HG02970 (cell line): ENCODE data around the gene RNU6-7.

ENCODE experiments used
- ATAC-seq: cut with Tn5 transposase; IDR thresholded peaks from one replicate; pipeline ENCODE4 v1.9.1; 2021; ENCODE audit warnings: mild to moderate bottlenecking, moderate library complexity, moderate number of reproducible peaks; ENCODE audit not compliant: unreplicated experiment, low FRiP score

Gene RNU6-7

DNA sequence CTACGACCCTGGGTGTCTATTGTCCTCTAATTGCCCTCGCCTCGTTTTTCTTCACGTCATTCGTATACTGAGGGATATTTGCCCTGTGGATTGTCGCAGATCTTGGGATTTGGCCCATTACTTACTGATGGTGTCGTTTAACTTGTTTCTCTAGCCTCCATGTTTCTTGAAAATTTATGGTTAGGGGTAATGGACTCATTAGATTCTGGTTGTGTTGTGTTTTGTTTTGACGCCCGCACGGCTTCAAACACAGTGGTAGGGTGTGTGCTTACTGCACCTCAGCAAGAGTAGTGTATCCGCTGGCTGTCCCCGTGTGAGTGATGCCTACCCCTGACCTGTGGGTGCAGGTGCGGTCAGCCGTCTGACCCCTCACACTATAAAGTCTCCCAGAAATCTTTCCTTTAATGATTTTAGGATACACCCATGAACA, 2.1 kb downstream of the RNU6-7 start:
- ATAC-seq: no peak

DNA sequence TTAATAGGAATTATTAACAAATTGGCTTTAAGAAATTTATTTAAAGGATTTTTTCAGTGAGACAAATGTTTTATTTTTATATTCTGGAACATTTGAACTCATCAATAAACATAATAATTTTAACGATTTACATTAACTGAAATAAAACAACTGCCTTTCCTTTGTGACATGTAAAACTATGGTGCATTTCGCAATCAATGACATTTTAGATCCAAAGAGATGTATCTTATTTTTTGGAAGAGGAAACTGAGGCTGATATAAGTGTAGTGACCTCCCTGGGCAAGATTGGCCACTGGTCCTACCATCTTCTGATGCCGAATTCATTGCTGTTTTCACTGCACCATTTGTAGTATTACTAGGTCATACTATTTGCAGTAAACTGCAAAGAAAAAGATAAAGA, 3.7 kb downstream of the RNU6-7 start:
- no peak for ATAC-seq

DNA sequence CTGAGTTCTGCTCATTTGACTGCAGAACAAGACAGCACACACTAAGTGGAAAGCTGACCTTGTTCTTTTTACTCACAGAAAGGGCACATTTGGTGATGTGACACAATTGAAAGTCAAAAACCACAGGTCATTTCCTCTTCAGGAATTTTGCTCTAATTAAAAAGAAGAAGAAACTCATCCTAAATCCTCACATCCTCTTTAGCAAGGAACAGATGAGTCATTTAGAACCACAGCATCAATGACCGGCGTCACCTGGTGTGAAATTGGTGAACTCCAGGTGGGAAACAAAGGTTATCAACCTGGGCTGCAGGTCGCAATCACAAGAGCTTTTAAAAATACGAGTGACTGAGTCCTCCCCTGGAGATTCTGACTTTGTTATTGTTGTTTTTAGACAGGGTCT, 4.1 kb downstream of the RNU6-7 start:
- no peak for ATAC-seq

DNA sequence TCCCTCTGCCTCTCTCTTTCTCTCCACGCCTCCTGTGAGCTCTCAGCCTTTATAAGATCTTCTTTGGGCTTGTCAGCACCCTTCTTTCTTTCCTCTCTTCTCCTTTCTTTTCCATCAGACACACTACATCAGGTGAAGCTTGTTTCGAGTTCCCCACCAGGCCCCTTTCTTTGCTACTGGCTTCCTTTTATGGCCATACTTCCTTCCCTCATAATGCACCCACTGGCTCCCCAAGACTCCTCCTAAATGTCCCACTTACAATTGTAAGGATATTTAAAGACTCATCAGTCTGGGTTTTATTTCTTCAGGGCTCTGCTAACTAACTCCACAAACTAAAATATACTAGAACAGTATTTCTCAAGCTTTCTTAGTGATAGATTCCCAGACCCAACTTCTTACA, 4.7 kb downstream of the RNU6-7 start:
- no peak for ATAC-seq

DNA sequence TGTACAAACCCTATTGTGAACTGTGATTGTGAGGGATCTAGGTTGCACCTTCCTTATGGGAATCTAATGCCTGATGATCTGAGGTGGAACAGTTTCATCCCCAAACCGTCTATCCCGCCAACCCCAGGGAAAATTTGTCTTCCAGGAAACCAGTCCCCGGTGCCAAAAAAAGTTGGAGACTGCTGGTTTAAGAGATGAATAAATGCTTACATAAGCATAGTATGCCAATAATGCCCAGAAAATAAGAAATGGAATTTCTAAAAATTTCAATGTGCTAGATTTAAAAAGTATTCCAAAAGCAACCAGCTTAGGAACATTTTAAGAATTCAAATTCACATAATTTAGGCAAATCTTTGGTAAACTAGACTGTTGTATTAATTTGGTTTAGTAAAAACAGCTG, 6.6 kb downstream of the RNU6-7 start:
- no peak for ATAC-seq

DNA sequence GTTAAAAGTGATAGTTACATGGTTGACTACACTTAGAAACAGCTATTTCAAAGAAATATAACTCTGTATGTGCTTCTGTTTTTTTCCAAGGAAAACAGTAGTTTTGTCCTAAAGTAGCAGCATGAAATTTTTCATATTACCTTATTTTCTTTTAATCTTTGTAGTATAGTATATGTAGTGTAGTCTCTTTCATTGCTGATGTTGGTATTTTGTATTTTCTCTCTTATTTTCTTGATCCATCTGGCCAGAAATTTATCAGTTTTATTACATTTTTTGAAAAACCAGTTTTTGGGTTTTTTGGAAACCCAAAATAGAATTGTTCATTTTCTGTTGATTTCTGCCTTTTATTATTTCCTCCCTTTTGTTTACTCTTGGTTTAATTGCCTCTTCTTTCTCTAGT, 7.6 kb downstream of the RNU6-7 start:
- no peak for ATAC-seq

DNA sequence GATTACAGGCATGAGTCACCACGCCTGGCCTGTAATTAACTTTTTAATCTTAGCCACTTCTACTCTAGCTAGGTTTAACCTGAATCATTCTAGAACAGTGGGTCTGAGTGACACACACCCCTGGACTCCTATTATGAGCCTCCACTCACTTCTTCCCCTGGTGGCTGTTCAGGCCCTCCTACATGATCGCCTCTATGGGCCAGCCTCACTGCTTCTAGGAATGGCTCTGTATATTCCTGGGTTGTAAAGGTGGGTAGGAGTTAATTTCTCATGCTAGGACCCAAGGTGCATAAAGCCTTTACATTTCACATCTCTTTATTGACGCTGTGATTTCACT, 9.2 kb downstream of the RNU6-7 start:
- ATAC-seq: no peak

DNA sequence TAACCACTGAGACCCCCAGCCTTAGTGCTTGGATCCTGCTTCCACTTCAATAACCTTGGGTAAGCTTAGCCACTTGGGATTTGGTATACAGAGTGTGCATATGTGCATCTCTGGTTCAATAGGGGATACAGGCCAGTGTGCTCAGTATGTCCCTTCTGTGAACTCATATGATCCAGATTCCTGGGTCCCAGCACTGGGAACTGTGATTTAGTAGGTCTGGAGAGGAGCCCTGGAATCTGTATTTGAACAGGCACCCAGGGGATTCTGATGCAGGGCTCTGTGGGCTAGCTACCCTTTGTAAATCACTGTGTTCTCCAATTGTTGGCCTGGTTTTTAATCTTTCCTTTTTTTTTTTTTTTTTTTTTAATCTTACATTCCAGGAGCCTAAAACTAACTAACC, 11.0 kb downstream of the RNU6-7 start:
- no peak for ATAC-seq

DNA sequence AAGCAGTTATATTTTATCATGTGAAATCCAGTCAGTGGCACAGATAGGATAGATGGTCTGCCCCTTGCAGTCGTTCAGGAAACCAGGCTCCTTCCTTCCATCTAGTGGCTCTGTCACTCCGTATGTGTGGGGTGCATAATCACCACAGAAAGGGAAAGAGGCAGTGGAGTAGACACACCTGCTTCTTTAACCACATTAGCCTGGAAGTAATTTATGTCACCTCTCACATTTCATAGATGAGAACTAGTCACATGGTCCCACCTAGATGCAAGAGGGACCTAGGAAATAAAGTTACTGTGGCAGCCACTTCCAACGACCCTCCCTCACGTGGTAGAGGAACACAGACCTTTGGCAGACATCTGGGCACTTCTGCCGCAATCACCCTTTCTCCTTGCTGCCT, 15.5 kb downstream of the RNU6-7 start:
- no peak for ATAC-seq

DNA sequence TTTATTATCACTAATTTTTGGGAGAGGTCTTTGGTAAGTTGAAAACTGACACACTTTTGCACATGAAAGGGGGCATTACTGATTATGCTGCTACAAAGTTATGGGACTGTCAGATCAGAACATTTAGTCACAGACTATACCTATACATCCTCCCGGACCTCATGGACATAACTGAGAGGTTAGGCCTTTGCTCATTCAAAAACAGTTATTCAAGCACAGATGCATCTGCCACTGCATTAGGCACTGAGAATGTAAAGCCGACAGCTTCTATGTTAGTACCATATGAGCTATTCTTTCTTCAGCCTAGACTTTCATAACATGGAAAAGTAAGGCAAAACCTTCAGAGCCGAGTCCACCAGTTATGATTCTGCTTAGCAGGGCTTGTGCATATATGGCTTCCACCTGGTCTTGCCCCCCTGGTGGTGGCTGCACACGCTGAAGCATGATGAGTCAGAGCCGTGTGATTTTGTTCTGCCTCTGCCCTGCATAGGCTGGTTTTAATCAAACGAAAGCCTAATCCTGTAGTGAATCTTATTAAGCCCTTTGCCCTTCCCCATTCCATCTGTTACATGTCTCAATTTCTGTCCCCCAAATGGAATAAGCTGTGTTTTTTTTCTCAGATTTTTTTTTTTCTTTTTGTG, 23.0 kb downstream of the RNU6-7 start:
- ATAC-seq: no peak

DNA sequence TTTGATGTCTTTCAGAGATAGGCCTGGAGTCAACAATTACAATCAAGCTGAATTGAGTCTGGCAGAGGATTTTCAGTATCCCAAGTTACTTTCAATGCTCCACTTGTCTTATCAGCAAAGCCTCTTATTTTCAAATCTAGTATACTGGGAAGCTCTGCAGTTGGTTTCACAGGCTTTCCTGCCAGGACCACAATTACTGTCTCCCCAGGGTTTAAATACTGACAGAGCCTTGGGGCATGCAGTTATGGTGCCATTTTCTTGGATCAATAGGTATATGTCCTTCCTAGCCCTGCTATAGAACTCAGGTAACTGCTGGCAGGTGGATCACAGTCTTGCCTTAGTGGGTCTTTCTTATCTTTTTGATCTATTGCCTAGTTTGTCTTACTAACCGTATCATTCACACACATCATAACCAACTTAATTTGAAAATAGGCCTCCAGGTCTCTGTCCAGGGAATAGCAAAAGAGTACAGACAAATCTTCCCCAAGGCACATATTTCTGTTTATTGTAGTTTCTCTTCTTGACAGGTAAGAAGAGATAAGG, 23.6 kb downstream of the RNU6-7 start:
- no peak for ATAC-seq

DNA sequence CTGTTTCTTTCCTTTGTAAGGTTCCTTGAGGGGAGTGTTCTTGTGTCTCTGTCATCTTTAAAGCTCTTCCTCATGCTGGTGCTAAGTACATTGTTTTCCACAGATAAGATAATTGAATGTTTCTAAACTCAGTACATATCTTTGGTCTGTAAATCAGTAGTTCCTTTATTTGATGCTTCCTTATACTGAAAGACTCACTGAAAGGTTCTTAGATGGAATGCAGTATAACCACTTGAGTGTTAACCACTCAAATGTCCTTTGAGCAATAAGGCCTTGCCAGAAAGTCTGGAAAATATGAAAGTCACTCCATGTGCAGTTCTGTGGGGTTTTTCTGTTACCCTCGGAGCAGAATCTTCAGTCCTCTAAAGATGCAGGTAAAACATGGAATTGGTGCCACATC, 24.2 kb downstream of the RNU6-7 start:
- no peak for ATAC-seq

DNA sequence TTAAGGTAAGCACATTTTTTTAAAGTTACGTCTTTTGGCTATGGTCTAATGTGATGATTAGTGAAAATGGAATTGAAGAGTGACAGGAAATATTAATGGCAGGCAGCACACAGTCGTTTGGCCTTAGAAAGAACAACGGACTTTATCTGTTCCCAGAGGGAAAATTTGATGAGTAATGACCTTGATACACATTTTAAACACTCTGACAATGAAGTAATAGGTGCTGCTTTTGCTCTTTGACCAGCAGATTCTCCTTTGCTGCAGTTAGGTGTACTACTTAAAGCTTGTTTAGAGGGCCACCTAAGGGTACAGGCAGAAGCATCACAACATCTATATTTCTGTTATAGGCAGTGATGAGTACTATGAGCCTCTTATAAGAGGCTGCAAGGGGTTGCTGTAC, 28.3 kb downstream of the RNU6-7 start:
- ATAC-seq: no peak

DNA sequence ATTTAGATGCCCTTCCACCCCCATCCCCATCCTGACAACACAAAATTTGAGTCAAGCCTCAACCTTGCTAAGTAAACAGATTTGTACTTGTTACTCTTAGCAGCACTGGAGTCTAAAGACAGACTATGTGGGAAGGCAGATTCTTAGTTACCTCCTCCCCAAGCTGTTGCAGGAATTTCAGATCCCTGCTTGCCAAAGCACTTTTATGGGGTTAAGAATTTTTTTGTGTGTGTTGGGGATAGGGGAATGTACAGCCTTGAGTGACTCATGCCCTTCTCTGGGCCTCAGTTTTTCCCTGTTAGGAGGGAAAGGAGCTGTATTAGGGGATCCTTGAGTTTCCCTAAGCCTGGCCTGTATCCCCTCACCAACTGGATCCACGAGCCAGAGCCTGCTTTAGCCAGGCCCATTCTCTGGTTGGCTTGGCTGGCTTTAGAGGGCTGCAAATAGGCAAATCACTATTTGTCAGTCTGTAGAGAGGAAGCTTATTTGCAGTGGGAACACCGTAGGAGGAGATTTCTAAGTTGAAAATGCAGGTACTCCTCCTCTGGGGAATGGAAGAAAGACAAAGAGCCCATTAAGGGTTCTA, 28.9 kb downstream of the RNU6-7 start:
- no peak for ATAC-seq

DNA sequence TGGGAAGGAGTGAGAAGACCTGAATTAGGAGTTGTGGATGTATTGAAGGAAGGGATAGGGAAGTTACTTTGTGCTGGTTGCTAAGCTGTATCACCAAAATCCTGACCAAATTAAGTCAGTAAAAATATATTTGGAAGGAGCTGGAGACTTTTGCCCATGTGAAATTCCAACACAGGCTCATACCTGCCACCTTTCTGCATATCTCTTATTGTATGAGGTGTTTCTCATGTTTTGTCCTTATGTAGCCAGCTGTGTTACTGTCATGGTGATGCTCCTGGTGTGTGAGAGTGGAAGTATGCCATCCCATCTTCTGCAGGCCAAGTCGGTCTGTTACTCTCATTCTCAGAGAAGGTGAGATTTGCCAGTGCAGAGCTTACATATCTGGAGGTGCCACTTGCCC, 30.6 kb downstream of the RNU6-7 start:
- ATAC-seq: no peak

DNA sequence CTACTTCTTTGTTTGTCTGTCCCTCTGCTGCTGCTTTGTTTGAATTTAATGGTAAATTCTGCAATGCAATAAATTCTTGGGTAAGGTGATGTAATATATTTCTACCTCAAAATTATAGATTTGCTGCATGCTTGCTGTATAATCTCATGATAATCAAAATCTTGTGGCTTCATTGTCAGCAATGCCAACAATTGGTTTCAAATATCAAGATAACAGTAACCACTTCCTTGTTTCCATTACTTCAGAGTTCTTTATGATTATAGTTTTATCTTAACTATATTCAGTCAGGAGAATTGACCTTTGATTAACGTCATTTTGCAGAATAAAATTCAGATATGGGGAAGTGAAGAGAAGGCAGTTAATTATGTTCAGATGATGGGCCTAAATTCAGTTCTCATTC, 31.4 kb downstream of the RNU6-7 start:
- no peak for ATAC-seq

DNA sequence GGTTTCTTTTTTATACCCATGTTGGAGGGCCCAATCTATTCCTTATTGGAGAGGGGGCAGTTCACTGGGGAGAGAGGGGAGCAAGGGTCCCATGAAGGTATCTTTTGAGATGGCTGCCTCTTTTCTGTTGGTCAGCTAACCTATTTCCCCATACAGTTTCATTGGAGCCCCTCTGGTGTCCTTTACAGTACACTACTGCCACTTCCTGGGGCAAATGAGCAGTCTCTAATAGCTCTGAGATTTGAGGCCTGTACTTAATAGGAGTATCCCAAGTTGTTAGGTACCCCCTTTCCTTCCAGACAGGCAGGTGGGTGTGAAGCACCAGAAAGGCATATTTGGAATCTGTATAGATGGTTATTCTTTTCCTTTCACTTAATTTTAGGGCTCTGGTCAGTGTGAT, 42.6 kb downstream of the RNU6-7 start:
- no peak for ATAC-seq

DNA sequence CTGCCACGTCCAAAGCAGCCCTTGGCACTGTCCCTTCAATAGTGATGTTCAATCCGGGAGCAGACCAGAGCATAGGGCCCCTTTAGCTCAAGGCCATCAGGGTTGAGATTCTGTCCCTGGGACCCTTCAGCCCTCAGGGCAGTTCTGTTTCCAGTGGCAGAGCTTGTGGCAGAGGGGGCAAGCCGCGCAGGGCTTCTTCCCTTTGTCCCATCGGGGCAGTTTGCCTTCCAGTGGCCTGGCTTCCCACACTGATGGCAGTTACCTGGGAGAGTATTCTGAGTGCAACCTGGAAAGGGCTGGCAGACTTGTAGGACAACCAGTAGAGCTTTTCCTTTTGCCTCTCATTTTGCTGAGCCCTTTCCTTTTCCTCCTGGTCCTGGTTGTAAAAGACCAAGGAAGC, 44.9 kb downstream of the RNU6-7 start:
- no peak for ATAC-seq

DNA sequence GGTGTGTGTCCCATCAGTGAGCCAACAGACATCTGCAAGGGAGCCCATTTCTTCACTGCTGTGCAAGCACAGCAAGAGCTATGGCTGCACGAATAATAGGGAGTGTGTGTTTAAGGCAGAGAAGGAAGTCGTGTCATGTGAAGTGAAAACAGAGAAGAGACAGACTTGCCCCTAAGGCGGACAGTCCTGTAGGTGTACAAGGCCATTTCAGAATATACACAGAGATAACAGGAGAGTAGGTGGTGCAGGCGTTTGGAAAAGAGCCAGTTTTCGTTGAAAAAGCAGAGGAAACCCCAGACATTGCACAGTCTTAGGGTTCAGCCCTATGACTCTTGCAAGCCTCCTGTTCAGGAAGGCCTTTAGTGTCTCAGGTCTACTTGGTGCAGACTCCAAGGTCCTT, 47.5 kb downstream of the RNU6-7 start:
- no peak for ATAC-seq

DNA sequence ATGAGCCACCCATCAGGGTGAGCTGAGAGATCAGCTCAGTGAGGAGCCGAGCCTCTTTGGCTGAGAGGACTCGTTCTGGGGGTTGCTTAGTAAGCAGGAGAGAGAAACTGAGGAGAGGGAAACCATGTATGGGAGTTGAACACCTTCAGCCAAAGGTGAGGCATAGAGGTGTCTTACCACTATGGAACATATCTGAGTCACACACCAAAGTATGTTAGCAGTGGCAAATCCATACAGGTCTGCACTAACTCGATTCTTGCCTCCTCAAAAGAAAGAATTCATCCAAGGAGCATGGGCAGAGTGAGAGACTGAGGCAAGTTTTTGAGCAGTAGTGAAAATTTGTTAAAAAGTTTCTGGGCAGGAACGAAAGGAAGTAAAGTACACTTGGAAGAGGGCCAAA, 47.9 kb downstream of the RNU6-7 start:
- ATAC-seq: no peak

DNA sequence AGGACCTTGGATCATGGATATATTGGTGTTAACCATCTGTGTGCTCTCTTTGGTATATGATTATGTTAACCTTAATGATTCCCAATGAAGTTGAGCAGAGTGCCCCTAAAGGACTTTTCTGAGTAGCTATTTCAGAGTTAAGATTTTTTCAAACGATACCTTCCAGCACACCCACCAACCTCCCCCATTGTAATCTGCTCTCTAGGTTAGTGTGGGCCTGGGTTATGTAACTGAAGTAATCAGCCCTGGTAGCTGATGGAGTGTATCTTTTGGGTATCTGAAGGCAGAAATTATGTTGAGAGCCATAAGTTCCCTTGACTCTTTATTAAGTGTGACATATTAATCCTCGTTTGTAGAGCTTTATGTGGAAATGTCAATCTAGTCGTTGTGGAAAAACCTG, 48.8 kb downstream of the RNU6-7 start:
- ATAC-seq: no peak

DNA sequence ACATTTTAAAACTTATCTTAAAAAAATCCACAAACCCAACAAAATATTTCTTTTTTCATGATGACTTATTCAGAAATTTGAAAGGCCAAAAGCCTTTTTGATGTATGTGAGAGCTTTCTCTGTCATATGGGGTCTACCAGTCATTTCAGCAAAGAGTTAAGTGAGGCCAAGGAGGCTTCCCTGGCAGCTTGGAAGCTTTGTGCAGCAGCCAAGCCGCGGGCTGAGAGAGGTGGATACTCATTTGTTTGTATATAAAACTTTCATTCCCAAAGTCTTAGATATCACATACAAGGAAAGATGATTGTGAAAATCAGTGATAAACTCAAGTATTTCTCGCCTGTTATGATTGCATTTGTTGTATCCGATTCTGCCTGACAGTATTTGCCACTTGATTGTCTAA, 49.7 kb downstream of the RNU6-7 start:
- ATAC-seq: no peak
